ENCODE data around the gene OSBPL3. TPM values are rescaled to one million over a fixed set of nuclear protein-coding genes. Genes with fewer than 3 reads are reported as not detected.
A peak's percentile ranks its signal among the peaks of the same experiment; 100 is the strongest.

Gene OSBPL3
- total RNA-seq, 1 donor from 2014 or later, result 59.2 TPM

DNA sequence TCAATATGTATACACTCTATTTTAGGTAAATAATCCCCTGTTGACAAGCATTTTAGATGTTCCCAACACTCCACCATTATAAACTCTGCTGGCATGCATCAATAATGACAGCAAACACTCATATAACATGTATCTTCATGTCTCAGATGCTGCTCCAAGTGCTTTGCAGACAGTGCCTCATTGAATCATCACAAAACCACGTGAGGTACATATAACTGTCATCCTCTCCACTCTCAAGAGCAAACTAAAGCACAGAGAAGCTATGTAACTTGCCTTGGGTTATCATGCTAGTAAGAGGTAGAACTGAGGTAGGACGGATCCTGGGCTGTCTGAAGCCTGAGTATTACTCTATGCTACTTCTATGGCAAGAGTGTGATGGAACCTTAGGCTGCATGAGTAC, 150.2 kb downstream of the OSBPL3 start:
- intact Hi-C loops (cut with DNase I), result no loop called here
- no peak for TF ChIP-seq POLR2A (IDR thresholded peaks at IDR 0.05)
- peak in 1 of 2 donors; percentile 74 for TF ChIP-seq POLR2AphosphoS5 (IDR thresholded peaks at IDR 0.05; ENCODE audit: insufficient read depth in 1 of 2, low read depth in 1 of 2)
- peaks cover 44% of the 10 kb centered on the region for H3K4me1 ChIP-seq
- H3K9me3 ChIP-seq, result no peaks in the 10 kb centered on the region
- no peak overlapping the region for H3K27ac ChIP-seq
- H3K27me3 ChIP-seq, result no peaks in the 10 kb centered on the region
- no peak overlapping the region for H3K4me3 ChIP-seq
- H3K36me3 ChIP-seq, result peaks cover 0 to 5% of the 10 kb centered on the region in 2 donors
- no peak for DNase-seq (ENCODE audit: extremely low spot score in 2 of 2)

DNA sequence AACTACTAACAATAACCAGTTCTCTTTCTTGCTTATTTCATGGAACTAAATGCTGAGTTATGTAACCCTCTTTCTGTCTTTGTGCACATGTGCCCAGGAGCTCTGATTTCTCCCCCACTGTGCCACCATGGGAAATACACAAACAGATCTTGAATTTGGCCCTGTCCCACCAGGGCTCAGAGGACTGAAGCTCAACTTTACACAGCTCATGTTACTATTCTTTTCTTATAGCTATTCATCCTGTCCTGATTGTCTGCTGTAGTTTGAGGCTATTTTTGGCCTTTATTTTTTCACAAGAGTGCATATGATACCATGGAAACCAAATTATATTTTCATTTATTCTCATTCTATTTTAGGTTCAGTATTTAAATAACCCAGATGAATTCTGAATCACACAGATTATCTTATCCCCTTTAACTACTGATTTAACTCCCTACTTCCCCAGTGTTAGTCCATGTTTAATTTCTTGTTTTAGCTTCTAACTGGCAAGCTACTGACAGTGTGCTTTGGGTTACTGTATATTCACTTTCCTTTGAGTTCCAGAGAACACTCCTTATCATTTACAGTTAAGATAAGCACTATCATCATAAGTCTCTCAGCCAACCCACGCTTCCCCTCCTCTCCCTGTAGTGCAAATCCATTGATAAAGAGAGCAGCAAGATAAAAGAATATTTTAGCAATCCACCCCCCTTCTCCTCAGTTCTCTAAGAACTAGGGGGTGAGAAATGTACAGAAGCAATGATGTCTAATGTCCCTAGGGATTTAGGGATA, 150.9 kb downstream of the OSBPL3 start:
- peaks cover 51% of the 10 kb centered on the region for H3K4me1 ChIP-seq
- H3K4me3 ChIP-seq, result no peak overlapping the region
- no peak for TF ChIP-seq POLR2AphosphoS5 (IDR thresholded peaks at IDR 0.05; ENCODE audit: insufficient read depth in 1 of 2, low read depth in 1 of 2)
- no peak for TF ChIP-seq POLR2A (IDR thresholded peaks at IDR 0.05)
- TF ChIP-seq, protein P1, sequence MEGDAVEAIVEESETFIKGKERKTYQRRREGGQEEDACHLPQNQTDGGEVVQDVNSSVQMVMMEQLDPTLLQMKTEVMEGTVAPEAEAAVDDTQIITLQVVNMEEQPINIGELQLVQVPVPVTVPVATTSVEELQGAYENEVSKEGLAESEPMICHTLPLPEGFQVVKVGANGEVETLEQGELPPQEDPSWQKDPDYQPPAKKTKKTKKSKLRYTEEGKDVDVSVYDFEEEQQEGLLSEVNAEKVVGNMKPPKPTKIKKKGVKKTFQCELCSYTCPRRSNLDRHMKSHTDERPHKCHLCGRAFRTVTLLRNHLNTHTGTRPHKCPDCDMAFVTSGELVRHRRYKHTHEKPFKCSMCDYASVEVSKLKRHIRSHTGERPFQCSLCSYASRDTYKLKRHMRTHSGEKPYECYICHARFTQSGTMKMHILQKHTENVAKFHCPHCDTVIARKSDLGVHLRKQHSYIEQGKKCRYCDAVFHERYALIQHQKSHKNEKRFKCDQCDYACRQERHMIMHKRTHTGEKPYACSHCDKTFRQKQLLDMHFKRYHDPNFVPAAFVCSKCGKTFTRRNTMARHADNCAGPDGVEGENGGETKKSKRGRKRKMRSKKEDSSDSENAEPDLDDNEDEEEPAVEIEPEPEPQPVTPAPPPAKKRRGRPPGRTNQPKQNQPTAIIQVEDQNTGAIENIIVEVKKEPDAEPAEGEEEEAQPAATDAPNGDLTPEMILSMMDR (IDR thresholded peaks at IDR 0.05), result no peak
- intact Hi-C loops (cut with DNase I), result no loop called here
- no peak overlapping the region for H3K27ac ChIP-seq
- H3K36me3 ChIP-seq, result peaks cover 0 to 5% of the 10 kb centered on the region in 2 donors
- no peaks in the 10 kb centered on the region for H3K9me3 ChIP-seq
- no peak for DNase-seq (ENCODE audit: extremely low spot score in 2 of 2)
- no peaks in the 10 kb centered on the region for H3K27me3 ChIP-seq

DNA sequence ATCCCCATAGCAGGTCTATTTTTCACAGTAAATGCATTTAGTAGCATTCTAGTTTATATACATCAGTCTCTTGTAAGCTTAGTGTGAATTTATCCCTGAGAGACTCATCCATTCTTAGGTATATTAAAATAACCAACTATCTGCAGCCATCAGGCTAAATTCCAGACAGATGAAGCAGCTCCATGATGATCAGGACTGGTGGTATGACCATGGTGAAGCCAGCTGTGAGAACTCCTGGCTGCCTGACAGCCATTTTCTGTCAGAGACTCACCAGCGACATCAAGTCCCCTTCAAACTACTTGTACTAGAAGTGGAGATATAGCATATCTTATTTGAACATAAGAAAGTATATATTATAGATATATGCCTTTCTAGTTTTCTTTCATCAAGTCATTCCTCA, 152.4 kb downstream of the OSBPL3 start:
- Histone ChIP-seq H3K36me3 (peaks cover 0 to 5% of the 10 kb centered on the region in 2 donors), H3K27me3 (no peaks in the 10 kb centered on the region), H3K9me3 (no peaks in the 10 kb centered on the region), H3K4me3 (no peak overlapping the region), H3K4me1 (peaks cover 51% of the 10 kb centered on the region), H3K27ac (peak overlapping the region; percentile 78)
- intact Hi-C loops (cut with DNase I), result no loop called here
- DNase-seq (ENCODE audit: extremely low spot score in 2 of 2), result no peak
- TF ChIP-seq POLR2A (IDR thresholded peaks at IDR 0.05) (no peak), POLR2AphosphoS5 (IDR thresholded peaks at IDR 0.05; ENCODE audit: insufficient read depth in 1 of 2, low read depth in 1 of 2) (no peak)
- TF ChIP-seq, protein P1 (IDR thresholded peaks at IDR 0.05), result no peak

DNA sequence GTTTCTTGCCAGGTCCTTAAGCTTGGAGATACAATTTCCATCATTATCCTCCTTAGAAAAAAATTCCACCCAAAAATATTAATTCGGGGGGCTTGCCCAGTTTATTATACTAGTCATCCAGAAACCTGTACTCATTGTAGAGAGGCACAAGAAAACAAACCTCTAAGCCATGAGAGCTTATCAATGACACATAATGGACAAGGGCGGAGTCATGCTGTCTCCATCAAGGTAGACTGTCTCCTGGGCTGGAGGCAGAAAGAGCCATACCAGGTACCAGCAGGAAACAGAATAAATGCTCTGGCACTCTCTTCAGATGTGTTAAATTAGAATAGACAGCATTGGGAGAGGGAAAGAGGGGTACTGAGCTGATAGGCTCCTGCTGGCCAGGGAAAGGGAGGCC, 153.0 kb downstream of the OSBPL3 start:
- H3K4me1 ChIP-seq, result peaks cover 52% of the 10 kb centered on the region
- H3K9me3 ChIP-seq, result no peaks in the 10 kb centered on the region
- H3K27ac ChIP-seq, result peak overlapping the region; percentile 78
- no peaks in the 10 kb centered on the region for H3K27me3 ChIP-seq
- no peak overlapping the region for H3K4me3 ChIP-seq
- intact Hi-C loops (cut with DNase I), result no loop called here
- DNase-seq (ENCODE audit: extremely low spot score in 2 of 2), result no peak
- peaks cover 0 to 5% of the 10 kb centered on the region in 2 donors for H3K36me3 ChIP-seq
- no peak for TF ChIP-seq POLR2A (IDR thresholded peaks at IDR 0.05)
- TF ChIP-seq, protein P1 (IDR thresholded peaks at IDR 0.05), result no peak
- TF ChIP-seq POLR2AphosphoS5 (IDR thresholded peaks at IDR 0.05; ENCODE audit: insufficient read depth in 1 of 2, low read depth in 1 of 2), result no peak

DNA sequence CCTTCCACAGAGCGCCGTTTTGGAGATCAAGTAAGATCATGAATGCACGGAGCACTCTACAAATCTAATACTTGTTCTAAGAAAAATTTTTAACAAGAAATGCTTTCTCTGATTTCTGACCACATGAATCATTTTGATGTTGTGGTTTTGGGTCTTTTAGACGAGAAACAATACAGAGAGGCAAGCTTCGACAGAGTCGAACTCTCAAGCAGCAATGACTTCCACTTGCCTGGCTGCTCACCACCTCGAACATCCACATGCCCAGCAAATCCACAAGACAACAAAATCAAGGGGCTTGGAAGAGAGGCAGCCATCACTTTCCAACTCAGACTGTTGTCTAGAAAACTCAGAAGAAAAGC, 153.3 kb downstream of the OSBPL3 start:
- intact Hi-C loops (cut with DNase I), result no loop called here
- no peaks in the 10 kb centered on the region for H3K9me3 ChIP-seq
- H3K4me3 ChIP-seq, result no peak overlapping the region
- H3K27ac ChIP-seq, result peak overlapping the region; percentile 78
- no peak for DNase-seq (ENCODE audit: extremely low spot score in 2 of 2)
- H3K4me1 ChIP-seq, result peaks cover 56% of the 10 kb centered on the region
- TF ChIP-seq, protein P1 (IDR thresholded peaks at IDR 0.05), result no peak
- no peak for TF ChIP-seq POLR2AphosphoS5 (IDR thresholded peaks at IDR 0.05; ENCODE audit: insufficient read depth in 1 of 2, low read depth in 1 of 2)
- no peak for TF ChIP-seq POLR2A (IDR thresholded peaks at IDR 0.05)
- H3K36me3 ChIP-seq, result peaks cover 0 to 5% of the 10 kb centered on the region in 2 donors
- no peaks in the 10 kb centered on the region for H3K27me3 ChIP-seq
